ENCODE measurements around the gene MBP. TPM values are rescaled to one million over a fixed set of nuclear protein-coding genes. Genes with fewer than 3 reads are reported as not detected.

MBP gene
- total RNA-seq, 2 experiments from 2014 or later, result 13.5 to 28.9 TPM

DNA sequence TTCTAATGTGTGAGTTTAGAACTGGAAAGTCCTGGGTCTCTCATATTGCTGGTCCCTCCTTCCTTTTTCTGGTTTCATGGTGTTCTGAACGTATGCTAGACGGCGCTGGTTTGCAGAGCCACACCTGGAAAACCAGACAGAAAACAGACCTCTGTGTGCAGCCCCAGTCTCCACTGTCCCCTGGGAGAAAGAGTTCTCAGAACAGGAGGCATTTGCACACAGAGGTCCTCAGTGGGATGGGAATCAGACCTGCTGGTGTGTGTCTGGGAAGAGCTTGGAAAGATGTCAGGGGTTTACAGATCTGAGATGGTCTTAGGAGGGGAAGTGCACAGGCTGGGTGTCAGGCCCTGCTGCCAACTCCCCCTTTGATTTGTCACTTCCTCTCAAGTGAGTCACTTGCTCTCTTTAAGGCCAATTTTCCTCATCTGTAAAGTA is 14.9 kb upstream of the MBP start:
- Histone ChIP-seq H3K4me1 (ENCODE audit: insufficient read depth, low read length, poor library complexity, severe bottlenecking) (peaks cover 16% of the 10 kb centered on the region), H3K9me2 (ENCODE audit: insufficient read depth, low read length) (no peaks in the 10 kb centered on the region), H3K27ac (ENCODE audit: low read depth, low read length, poor library complexity, severe bottlenecking) (no peak overlapping the region), H3K4me3 (ENCODE audit: low read depth, low read length, poor library complexity, severe bottlenecking) (no peak overlapping the region), H3K79me2 (ENCODE audit: insufficient read depth, low read depth, low read length) (no peaks in the 10 kb centered on the region), H3K36me3 (ENCODE audit: insufficient read depth, low read length) (no peaks in the 10 kb centered on the region), H3K9me3 (ENCODE audit: low read length) (no peaks in the 10 kb centered on the region), H3K4me2 (ENCODE audit: low read length) (no peak overlapping the region), H4K20me1 (ENCODE audit: insufficient read depth, low read length) (no peaks in the 10 kb centered on the region), H2AFZ (ENCODE audit: low read length) (no peak overlapping the region)
- ChIA-PET CTCF (ENCODE audit: unreplicated experiment) (no interaction called here), POLR2A (no interaction called here)
- TF ChIP-seq, protein P1, sequence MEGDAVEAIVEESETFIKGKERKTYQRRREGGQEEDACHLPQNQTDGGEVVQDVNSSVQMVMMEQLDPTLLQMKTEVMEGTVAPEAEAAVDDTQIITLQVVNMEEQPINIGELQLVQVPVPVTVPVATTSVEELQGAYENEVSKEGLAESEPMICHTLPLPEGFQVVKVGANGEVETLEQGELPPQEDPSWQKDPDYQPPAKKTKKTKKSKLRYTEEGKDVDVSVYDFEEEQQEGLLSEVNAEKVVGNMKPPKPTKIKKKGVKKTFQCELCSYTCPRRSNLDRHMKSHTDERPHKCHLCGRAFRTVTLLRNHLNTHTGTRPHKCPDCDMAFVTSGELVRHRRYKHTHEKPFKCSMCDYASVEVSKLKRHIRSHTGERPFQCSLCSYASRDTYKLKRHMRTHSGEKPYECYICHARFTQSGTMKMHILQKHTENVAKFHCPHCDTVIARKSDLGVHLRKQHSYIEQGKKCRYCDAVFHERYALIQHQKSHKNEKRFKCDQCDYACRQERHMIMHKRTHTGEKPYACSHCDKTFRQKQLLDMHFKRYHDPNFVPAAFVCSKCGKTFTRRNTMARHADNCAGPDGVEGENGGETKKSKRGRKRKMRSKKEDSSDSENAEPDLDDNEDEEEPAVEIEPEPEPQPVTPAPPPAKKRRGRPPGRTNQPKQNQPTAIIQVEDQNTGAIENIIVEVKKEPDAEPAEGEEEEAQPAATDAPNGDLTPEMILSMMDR (conservative IDR thresholded peaks at IDR 0.05; ENCODE audit: low read length), result no peak
- TF ChIP-seq EZH2phosphoT487 (IDR thresholded peaks at IDR 0.05; ENCODE audit: borderline replicate concordance, low read depth, low read length), result no peak
- intact Hi-C loops (cut with micrococcal nuclease; ENCODE audit: unreplicated experiment), result no loop called here
- no peak for DNase-seq (ENCODE audit: low spot score)
- no TSS peak for BruUV-seq (replicated peaks)

DNA sequence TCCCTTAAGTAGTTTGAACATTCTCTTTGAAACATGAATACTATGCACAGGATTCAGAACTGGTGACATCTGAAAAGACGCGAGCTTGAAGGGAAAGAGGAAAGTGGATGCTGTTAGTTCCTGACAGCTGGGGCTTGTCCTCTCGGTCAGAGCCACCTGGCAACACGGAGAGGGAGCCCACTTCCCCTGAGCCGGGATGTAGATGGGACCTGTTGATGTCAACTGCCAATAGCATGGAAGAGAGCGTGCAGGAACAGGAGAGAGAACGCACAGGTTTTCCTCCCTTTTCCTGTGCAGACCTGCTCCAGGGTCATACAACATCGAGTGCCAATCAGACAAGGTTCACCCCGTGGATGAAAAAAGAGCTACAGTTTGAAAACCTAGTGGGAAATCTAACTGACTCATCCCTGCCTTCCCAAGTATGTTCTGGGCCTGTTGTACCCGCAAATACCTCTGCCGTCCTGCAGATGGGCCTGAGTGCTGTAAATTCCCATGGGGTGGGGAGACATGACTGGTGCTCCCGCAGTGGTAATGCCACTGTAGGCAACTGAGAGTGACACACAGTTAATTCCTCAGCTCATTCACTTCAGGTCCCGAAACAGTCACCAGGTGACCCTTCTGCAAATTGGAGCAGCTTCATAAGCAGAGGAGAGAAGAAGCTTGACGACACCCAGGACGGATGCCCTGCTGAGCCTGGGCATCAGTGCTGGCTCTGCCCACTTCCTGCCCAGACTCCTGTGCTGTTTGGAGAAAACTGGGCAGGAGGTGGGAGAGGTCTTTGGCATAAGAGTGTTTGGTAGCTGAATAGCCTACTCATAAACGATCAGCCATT is 13.9 kb upstream of the MBP start:
- intact Hi-C loops (cut with micrococcal nuclease; ENCODE audit: unreplicated experiment), result no loop called here
- TF ChIP-seq, protein P1 (conservative IDR thresholded peaks at IDR 0.05; ENCODE audit: low read length), result no peak
- no peak for TF ChIP-seq EZH2phosphoT487 (IDR thresholded peaks at IDR 0.05; ENCODE audit: borderline replicate concordance, low read depth, low read length)
- Histone ChIP-seq H4K20me1 (ENCODE audit: insufficient read depth, low read length) (no peaks in the 10 kb centered on the region), H3K79me2 (ENCODE audit: insufficient read depth, low read depth, low read length) (no peaks in the 10 kb centered on the region), H3K27ac (ENCODE audit: low read depth, low read length, poor library complexity, severe bottlenecking) (no peak overlapping the region), H3K4me2 (ENCODE audit: low read length) (no peak overlapping the region), H3K36me3 (ENCODE audit: insufficient read depth, low read length) (no peaks in the 10 kb centered on the region), H3K4me1 (ENCODE audit: insufficient read depth, low read length, poor library complexity, severe bottlenecking) (peaks cover 6% of the 10 kb centered on the region), H3K9me2 (ENCODE audit: insufficient read depth, low read length) (no peaks in the 10 kb centered on the region), H3K4me3 (ENCODE audit: low read depth, low read length, poor library complexity, severe bottlenecking) (no peak overlapping the region), H3K9me3 (ENCODE audit: low read length) (no peaks in the 10 kb centered on the region), H2AFZ (ENCODE audit: low read length) (no peak overlapping the region)
- DNase-seq (ENCODE audit: low spot score), result no peak
- ChIA-PET POLR2A (no interaction called here), CTCF (ENCODE audit: unreplicated experiment) (no interaction called here)
- no TSS peak for BruUV-seq (replicated peaks)

DNA sequence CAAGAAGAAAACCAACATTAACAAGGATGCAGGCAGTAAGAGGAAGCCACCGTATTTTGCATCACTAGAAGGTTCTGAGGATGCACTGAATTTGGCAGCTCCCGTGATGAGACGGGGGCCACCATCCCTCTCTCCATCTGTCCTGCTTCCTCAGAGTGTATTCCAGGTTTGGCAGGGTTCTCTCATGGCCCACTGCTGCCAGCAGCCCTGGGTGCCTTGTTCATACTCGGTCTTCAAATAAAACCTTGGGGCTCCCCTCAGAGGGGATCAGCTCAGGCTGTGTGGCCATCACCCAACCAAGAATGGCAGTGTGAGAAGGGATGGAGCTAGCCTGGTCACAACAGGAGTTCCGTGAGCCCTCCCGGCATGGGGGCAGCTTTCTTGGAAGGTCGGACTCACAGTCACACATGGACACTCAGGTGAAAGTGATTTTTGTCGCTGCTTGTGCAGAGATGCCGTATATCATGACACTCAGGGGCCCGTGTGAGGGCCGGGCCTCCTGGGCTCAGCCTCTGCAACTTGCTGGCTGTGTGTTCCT is 12.8 kb upstream of the MBP start:
- Histone ChIP-seq H3K9me2 (ENCODE audit: insufficient read depth, low read length) (no peaks in the 10 kb centered on the region), H3K79me2 (ENCODE audit: insufficient read depth, low read depth, low read length) (no peaks in the 10 kb centered on the region), H3K27ac (ENCODE audit: low read depth, low read length, poor library complexity, severe bottlenecking) (no peak overlapping the region), H4K20me1 (ENCODE audit: insufficient read depth, low read length) (no peaks in the 10 kb centered on the region), H3K4me2 (ENCODE audit: low read length) (no peak overlapping the region), H2AFZ (ENCODE audit: low read length) (no peak overlapping the region), H3K36me3 (ENCODE audit: insufficient read depth, low read length) (no peaks in the 10 kb centered on the region), H3K4me3 (ENCODE audit: low read depth, low read length, poor library complexity, severe bottlenecking) (no peak overlapping the region), H3K9me3 (ENCODE audit: low read length) (no peaks in the 10 kb centered on the region), H3K4me1 (ENCODE audit: insufficient read depth, low read length, poor library complexity, severe bottlenecking) (peaks cover 7% of the 10 kb centered on the region)
- no peak for TF ChIP-seq EZH2phosphoT487 (IDR thresholded peaks at IDR 0.05; ENCODE audit: borderline replicate concordance, low read depth, low read length)
- TF ChIP-seq, protein P1 (conservative IDR thresholded peaks at IDR 0.05; ENCODE audit: low read length), result no peak
- intact Hi-C loops (cut with micrococcal nuclease; ENCODE audit: unreplicated experiment), result no loop called here
- ChIA-PET CTCF (ENCODE audit: unreplicated experiment) (no interaction called here), POLR2A (no interaction called here)
- BruUV-seq (replicated peaks), result no TSS peak
- no peak for DNase-seq (ENCODE audit: low spot score)

All from OCI-LY7 (cell line).